ENCODE results near the gene SDK2.

The SDK2 gene

GRCh38 chr17:73524941-73525679, 119.1 kb downstream of the SDK2 start:
- H3K4me3 ChIP-seq (ENCODE audit: low read depth, low read length), result no peak overlapping the region
- no peak for DNase-seq (ENCODE audit: low read depth)

DNA sequence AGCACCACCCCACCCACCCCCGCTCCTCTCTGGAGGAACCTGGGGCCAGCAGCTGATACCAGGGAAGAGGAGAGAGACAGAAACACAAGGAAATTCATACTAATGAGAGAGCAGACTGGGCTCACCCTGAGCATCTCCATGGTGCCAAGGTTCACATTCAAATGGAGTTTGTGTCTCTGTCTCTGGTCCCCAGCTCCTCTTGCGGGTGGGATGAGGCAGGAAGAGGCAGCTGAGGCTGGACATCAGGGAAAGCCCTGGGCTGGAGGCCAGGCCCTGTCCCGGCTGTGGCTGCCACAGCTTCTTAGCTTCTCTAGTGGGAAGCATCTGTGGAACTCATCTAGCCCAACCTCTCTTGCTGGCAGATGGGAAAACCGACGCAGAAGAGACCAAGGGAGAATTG, 121.5 kb downstream of the SDK2 start:
- no peak for DNase-seq (ENCODE audit: low read depth)
- H3K4me3 ChIP-seq (ENCODE audit: low read depth, low read length), result no peak overlapping the region

DNA sequence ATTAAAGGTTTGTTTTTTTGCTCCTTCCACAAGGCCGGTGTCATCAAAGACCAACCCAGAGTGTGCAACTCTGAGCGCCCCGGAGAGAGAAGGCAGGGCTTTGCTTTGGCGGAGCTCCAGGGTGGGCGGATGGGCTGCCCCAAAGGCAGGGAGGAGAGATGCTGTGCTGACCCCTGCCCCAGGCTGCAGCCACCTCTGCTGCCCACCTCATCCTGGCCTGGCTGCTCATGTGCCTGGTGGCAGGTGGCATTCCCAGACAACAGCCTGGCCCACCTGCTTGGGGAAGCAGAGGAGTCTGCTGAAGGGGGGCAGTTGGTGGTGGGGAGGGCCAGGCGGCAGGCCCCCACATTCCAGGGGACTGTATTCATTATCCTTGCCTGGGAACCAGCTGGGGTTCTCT, 122.1 kb downstream of the SDK2 start:
- no peak overlapping the region for H3K4me3 ChIP-seq (ENCODE audit: low read depth, low read length)
- no peak for DNase-seq (ENCODE audit: low read depth)

- DNase-seq (ENCODE audit: low read depth), result no peak
- H3K4me3 ChIP-seq (ENCODE audit: low read depth, low read length), result no peak overlapping the region
Measured at GRCh38 chr17:73521376-73521775, 122.9 kb downstream of the SDK2 start.

GRCh38 chr17:73520369-73520761, 123.9 kb downstream of the SDK2 start:
- no peak overlapping the region for H3K4me3 ChIP-seq (ENCODE audit: low read depth, low read length)
- no peak for DNase-seq (ENCODE audit: low read depth)

DNA sequence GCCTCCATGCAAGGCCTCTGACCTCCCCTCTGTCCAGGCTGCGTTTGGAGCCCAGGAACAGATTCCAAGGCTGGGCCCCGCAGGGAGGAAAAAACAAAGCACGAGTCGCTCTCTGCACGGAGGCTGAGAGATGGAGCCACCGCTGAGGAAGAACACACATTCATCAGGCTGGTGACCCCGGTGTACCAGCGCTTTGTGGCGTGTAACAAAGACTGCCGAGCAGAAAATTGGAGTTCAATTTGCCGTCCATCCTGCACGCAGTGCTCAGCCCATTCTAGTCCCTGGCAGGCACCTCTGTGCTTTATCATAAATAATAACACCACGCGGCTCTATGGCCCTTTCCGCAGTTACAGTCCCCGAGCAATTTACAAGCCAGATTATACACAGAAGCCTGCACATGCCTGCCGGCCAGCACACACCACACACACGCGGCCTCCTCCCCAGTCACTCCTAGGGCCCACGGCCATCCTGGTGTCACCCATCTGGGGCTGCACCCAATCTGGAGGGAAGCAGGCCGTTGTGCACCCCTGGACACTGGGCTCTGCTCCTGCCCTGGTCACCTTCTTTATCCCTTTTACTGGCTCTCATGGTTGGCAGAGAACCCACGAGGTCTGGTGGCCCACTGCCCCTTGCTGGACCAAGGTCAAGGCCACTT, 124.4 kb downstream of the SDK2 start:
- DNase-seq (ENCODE audit: low read depth), result no peak
- H3K4me3 ChIP-seq (ENCODE audit: low read depth, low read length), result no peak overlapping the region

GRCh38 chr17:73519011-73519410, 125.2 kb downstream of the SDK2 start:
- DNase-seq (ENCODE audit: low read depth), result no peak
- H3K4me3 ChIP-seq (ENCODE audit: low read depth, low read length), result no peak overlapping the region

GRCh38 chr17:73516431-73516830, 127.8 kb downstream of the SDK2 start:
- DNase-seq (ENCODE audit: low read depth), result no peak
- no peak overlapping the region for H3K4me3 ChIP-seq (ENCODE audit: low read depth, low read length)

- no peak for DNase-seq (ENCODE audit: low read depth)
- no peak overlapping the region for H3K4me3 ChIP-seq (ENCODE audit: low read depth, low read length)
Measured at GRCh38 chr17:73514146-73514863, 129.9 kb downstream of the SDK2 start.

- no peak overlapping the region for H3K4me3 ChIP-seq (ENCODE audit: low read depth, low read length)
- no peak for DNase-seq (ENCODE audit: low read depth)
Measured at GRCh38 chr17:73513426-73513825, 130.8 kb downstream of the SDK2 start.

DNA sequence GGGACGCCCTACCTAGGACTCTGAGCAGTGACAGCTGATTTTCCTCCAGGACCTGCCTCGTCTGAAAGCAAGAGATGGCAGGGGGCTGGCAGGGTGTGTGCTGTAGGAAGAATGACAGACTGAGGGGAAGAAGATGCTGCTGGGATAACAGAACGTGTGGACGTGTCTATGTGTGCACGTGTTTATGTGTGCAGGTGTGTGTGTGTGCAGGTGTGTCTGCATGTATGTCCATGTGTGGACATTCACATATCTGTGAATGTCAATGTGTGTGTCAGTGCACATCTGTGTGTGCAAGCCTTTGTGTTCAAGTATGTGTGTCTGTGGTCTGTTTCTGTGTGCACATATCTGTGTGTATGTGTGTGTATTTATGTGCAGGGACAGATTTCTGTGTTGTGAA, 132.5 kb downstream of the SDK2 start:
- no peak for DNase-seq (ENCODE audit: low read depth)
- H3K4me3 ChIP-seq (ENCODE audit: low read depth, low read length), result no peak overlapping the region

DNA sequence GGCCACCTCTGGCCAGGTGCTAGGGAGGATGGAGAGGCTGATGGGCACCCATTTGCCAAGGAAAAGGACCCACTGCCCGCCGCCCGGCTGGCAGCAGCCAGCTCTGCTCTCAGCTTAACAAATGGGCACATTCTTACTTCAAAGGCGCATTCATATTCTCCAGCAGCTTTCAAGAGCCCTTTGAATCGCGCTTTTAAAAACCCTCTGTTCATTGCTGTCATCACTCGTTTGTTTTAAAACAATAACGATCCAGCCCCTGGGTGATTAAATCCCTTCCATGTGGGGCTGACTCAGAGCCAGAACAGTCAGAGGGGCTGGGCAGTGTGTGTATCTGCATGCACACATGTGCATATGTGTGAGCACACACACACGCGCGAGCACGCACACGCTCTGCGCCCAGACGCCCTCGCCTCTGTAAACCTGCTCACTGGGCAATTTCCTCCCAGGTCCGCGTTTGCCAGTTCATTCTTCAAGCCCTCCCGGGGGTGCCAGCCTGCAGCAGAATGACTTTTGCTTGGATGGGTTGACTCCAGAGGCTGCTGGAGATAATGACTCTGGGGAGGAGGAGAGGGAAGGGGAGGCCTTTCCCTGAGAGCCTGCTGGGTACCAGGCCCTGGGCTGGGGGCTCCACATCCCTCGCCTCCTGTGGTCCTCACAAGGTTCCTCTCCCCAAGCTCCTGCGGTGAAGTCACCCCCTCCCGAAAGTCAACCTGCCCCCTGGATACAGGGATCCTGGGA, 133.1 kb downstream of the SDK2 start:
- H3K4me3 ChIP-seq (ENCODE audit: low read depth, low read length), result no peak overlapping the region
- DNase-seq (ENCODE audit: low read depth), result no peak

DNA sequence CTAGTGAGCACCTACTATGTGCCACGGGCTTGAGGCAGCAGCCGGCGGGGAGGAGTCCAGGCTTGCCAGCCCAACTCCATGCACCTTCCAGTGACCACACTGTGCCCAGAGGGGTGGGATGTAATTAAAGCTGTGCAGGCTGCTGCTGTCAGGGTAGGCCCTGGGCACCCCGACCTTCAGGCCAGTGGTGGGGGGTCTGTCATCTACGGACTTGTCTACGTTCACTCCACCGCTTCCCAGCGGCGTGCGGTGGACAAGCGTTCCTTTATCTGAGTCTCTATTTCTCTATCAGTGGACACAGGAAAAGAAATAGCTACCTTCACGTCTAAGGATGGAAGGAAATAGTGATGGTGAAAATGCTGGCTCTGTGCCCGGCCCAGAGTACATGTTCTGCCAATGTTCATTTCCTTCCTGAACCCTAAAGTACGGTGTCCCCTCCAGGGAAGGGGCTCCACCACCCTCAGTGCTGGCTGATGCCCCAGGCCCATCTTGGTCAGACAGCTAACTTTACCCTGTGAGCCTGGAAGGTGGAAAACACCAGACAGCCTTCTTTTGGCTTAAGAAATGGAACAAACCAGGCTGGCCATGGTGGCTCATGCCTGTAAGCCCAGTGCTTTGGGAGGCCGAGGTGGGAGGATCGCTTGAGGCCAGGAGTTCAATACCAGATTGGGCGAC, 135.2 kb downstream of the SDK2 start:
- H3K4me3 ChIP-seq (ENCODE audit: low read depth, low read length), result no peak overlapping the region
- no peak for DNase-seq (ENCODE audit: low read depth)

- no peak overlapping the region for H3K4me3 ChIP-seq (ENCODE audit: low read depth, low read length)
- no peak for DNase-seq (ENCODE audit: low read depth)
Measured at GRCh38 chr17:73508057-73508930, 136.0 kb downstream of the SDK2 start.

DNA sequence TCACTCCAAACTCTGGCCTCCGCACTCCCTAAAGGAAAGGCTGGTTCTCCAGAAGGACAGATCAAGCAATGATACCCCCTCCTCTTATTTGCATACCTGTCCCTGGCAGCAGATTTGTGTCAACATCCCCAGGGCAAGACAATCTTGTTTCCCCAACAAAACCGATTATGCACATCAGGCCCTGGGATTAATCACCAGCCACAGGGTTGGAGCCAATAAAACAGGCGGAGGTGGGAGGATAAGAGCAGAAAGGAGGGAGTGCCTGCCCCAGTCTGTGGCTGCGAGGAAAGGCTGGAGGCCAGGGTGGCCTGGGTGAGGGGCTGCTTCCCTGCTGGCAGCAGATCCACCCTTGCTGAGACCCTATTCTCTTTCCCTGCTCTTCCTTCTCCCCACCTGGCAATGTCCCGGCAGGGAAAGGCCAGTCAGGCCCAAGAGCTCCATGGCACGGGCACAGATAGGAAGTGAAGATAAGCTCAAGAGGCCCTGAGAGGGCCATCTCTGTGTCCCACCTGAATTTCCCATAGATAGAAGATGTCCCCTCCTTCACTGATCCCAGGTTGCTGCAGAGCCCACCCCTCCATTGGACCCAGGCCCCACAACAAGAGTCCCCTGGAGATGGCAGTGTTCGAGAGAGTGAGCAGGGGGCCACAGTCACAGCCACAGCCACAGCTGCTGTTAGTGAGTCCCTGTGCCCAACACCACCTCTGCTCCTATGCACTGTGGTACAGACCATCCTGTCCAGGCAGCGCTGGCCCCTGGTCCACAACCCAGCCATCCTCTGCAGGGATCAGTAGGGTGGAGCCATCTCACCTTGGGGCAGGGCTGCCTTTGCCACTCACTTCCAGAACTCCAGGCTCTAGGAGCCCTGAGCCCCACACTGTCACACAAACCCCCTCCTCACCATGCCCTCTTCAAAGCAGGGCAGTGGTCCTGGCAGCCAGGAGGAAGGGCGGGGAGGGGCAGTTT, 137.5 kb downstream of the SDK2 start:
- H3K4me3 ChIP-seq (ENCODE audit: low read depth, low read length), result no peak overlapping the region
- DNase-seq (ENCODE audit: low read depth), result no peak

DNA sequence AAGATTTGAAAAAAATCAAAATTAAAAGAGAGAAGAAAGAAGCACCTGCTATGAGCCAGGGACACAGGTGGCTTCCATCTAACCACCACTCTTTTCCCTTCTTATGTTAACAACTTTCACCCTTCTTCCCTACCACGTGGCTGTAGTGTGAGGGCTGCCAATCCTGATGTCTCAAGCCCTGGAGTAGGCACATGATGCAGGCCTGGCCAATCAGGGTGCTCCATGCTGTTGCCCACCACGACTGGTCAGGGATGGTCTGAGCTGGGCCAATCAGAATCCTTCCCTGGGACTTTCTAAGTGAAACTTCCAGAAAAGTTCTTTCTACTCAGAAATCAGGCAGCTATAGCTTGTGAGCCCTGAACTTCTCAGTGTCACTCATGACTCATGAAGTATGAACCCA, 140.7 kb downstream of the SDK2 start:
- no peak overlapping the region for H3K4me3 ChIP-seq (ENCODE audit: low read depth, low read length)
- no peak for DNase-seq (ENCODE audit: low read depth)

GRCh38 chr17:73500414-73500999, 143.7 kb downstream of the SDK2 start:
- no peak overlapping the region for H3K4me3 ChIP-seq (ENCODE audit: low read depth, low read length)
- DNase-seq (ENCODE audit: low read depth), result no peak
